ENCODE results near the gene SIL1.
"Not testable (repeated sequence)": the region's sequence is repeated elsewhere in the genome, so short reads cannot be mapped to it uniquely, and the experiment has no call there.

The SIL1 gene

GRCh38 chr5:139068060-139068459, 130.1 kb downstream of the SIL1 start:
- no peak for DNase-seq (ENCODE audit: low spot score)

DNA sequence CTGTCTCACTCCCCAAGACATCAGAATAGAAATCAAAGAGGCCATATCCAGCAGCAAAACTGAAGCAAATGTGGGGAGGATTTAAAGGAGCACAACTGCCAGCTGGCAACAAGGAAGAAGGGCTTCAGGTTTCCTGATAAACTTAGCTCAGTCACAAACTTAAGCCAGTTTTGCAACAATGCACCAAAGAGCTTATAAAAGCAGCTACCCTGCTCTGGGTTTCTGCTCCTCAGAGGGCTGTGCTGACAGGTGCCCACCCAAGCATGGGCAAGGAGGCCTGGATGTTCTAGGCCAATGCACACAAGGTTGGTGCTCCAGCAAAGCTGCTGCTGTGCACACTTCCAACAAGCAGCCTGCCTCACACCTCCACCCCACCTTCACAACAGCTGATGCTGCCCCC, 132.9 kb downstream of the SIL1 start:
- no peak for DNase-seq (ENCODE audit: low spot score)

DNA sequence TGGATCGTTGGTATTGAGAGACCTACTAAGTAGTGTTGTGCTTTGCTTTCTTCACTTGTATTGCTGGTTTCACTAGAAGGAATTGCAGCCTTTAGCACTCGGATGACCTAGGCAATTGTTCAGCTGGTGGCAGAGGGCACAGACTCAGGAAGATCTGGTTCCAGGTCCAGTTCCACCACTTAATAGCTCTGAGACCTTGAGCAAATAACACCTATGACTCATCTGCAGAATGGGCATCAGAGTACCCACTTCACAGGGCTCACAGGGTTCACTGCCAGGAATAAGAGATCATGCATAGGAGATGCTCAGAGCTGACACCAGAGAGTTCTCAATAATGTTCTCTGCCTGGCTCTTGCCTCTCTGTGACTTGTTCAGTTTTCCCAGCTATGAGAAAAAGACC, 133.6 kb downstream of the SIL1 start:
- DNase-seq (ENCODE audit: low spot score), result no peak

DNA sequence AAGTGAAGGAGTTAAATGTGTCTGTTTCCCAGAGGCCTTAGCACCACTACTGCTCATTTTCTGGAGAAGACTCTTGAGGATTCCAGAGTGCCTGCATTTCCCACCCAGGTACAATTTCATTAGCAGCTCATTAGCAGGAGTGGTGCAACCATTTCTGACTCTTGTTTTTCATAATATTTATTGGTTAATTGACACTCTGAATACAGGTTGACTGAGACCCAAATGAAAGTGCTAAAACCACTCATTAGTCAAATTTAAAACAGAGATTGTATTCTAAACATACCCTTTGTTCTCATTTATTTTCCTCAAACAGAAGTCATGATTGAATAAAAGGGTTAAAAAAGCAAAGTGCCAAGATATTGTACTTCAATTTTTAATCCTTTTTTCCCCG, 134.5 kb downstream of the SIL1 start:
- DNase-seq (ENCODE audit: low spot score), result no peak

DNA sequence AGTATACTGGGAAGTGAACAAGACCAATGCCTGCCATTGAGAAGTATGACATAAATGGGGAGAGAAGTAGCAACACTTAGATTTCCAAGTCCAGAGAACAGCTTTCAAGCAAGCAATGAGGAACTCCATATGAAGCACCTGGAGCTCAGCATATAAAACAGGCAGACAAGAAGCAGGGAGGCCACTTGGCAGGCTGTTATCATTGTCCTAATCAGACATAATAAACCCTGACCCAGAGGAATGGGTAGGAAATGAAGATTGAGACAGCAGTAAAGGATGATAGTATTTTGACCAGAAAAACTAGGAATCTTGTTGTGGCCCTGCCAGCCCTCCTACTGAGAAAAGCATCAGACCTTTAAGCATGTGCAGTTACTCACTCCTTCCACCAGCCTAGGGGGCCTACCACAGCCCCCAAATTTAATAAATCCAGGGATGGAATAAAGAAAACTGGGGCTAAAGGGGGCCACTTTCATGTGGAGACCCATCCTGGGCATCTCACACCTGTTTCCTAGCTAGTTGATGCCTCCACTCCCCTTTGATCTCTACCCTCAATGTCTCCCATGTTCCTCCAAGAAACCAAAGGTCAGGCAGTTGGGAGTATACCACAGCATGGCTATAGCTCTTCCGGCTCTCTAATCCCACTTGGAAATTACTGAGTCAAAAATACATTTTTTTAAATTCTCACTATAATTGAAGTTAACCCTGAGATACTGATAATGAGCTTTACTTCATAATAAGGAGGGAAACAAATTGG, 135.1 kb downstream of the SIL1 start:
- DNase-seq (ENCODE audit: low spot score), result no peak

DNA sequence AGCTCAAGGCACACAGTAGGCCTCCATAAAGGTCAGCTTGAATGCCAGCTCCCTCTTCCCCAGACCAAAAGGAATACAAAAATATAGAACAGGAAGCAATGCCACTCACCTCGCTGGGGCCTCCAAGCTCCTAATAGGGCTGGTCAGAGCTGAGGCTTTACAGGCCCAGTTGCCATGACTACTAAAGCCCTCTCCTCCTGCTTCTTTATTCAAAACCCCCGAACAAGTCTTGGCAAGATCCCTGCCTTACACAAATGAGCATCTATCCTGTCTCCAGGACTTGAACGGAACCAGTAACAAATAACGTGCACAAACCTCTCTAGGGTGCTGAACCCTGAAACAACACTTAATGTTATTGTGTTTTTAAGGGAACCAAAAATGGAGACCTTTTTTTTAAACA, 136.3 kb downstream of the SIL1 start:
- DNase-seq (ENCODE audit: low spot score), result no peak

GRCh38 chr5:139061274-139061673, 136.9 kb downstream of the SIL1 start:
- DNase-seq (ENCODE audit: low spot score), result peak; percentile 72

DNA sequence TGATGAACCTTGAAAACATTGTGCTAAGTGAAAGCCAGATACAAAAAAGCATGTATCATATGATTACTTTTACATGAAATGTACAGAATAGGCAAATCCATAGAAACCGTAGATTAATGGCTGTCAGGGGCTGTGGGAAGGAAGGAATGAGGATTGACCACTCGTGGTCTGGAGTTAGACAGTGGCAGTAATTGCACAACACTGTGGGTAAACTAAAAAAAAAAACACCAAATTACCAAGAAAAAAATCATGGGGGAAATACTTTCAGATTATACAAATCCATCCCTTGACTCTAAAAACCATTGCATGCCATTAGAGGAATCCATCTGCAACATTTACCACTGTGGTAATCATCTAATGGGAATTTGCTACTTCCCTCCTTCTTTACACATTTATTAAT, 140.0 kb downstream of the SIL1 start:
- DNase-seq (ENCODE audit: low spot score), result peak; percentile 32

- not testable (repeated sequence) for DNase-seq (ENCODE audit: low spot score)
Observed at GRCh38 chr5:139057045-139057939, 140.9 kb downstream of the SIL1 start.

GRCh38 chr5:139052975-139053374, 145.2 kb downstream of the SIL1 start:
- DNase-seq (ENCODE audit: low spot score), result no peak

DNA sequence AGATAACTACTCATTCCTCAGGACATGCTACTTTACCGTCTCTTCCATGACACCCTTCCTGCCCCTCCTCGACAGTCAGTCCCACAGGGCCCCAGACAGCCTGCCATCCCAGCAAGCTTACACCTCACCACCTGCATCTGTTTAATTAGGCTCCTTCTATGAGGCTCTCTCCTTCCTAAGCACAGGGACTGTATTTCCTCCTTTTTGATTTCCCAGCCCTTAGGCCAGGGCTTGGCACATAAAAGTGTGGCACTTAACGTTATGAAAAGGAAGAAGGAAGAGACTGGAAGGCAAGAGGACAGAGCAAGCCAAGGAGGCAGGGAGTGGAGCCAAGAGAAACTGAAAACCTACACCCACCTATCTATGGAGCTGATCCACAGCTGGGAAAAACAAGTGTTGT, 146.8 kb downstream of the SIL1 start:
- no peak for DNase-seq (ENCODE audit: low spot score)

DNA sequence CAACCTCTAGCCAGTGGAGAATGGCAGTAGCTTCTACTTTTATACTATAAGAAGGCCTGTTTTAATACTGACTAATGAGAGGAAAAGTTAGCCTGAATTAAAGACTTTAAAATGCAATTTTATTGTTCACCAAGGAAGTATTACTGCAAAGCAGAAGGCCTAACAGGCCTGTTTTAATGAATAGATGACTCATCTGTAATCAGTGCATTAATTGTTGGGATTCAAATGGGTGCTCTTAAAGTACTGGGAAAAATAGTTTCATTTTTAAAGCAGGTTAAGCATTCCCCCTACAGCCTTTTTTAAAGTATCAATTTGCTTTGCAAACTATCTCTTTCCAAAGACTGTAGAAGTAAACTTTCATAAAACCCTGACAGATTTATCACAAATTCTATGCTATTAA, 147.7 kb downstream of the SIL1 start:
- no peak for DNase-seq (ENCODE audit: low spot score)

- no peak for DNase-seq (ENCODE audit: low spot score)
Observed at GRCh38 chr5:139049780-139050179, 148.4 kb downstream of the SIL1 start.

DNA sequence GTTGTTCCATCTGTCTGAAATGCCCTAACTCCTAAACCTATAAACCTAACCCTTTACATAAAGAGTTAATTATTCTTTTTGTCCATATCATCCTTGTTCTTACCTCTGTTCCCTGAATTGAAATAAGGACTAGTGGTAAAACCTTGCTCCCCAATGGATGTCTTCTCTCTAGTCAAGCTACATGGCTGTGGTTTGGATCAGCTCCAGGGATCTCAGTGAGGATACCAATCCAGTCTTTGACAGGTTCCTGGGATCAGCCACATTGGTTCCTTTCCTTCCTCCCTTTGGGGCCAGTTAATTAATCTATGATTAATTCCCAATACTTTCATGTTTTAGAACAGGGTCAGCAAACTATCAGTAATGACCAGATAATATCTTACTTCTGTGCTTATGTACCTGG, 151.6 kb downstream of the SIL1 start:
- no peak for DNase-seq (ENCODE audit: low spot score)

GRCh38 chr5:139043157-139043905, 154.8 kb downstream of the SIL1 start:
- no peak for DNase-seq (ENCODE audit: low spot score)

- no peak for DNase-seq (ENCODE audit: low spot score)
Observed at GRCh38 chr5:139040081-139040480, 158.1 kb downstream of the SIL1 start.

- DNase-seq (ENCODE audit: low spot score), result no peak
Observed at GRCh38 chr5:139038613-139039305, 159.4 kb downstream of the SIL1 start.

- DNase-seq (ENCODE audit: low spot score), result no peak
Observed at GRCh38 chr5:139037732-139038131, 160.4 kb downstream of the SIL1 start.

DNA sequence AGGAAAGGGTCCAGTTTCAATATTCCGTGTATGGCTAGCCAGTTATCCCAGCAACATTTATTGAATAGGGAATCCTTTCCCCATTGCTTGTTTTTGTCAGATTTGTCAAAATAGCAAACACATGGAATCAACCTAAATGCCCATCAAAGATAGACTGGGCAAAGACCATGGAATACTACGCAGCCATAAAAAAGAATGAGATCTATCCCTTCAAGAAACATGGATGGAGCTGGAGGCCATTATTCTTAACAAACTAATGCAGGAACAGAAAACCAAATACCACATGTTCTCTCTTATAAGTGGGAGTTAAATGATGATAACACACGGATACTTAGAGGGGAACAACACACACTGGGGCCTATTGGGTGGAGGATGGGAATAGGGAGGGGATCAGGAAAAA, 161.8 kb downstream of the SIL1 start:
- DNase-seq (ENCODE audit: low spot score), result not testable (repeated sequence)

GRCh38 chr5:139027150-139027549, 171.0 kb downstream of the SIL1 start:
- no peak for DNase-seq (ENCODE audit: low spot score)

- DNase-seq (ENCODE audit: low spot score), result no peak
Observed at GRCh38 chr5:139025651-139026050, 172.5 kb downstream of the SIL1 start.

GRCh38 chr5:139023286-139023685, 174.9 kb downstream of the SIL1 start:
- DNase-seq (ENCODE audit: low spot score), result no peak

Measured in AG08396 (cell line).